Fibroblast of lung (primary cell): ENCODE data around the gene AZIN2.

ENCODE experiments used
- EZH2 ChIP-seq: IDR thresholded peaks from 2 replicates; pipeline ENCODE4 v1.5.1; 2012; ENCODE audit warnings: low read length, control low read depth, mild to moderate bottlenecking; ENCODE audit errors: missing control alignments
- TF ChIP-seq, protein P1 (sequence below), 2 donors: IDR thresholded peaks in 1 of 2; conservative IDR thresholded peaks in 1 of 2; 1 replicate in 1 of 2; 2 replicates in 1 of 2; pipeline ENCODE4 v1.5.1; 2011 to 2012; ENCODE audit warnings: low read length in 2 of 2, control low read depth in 1 of 2, inconsistent platforms in 1 of 2, low read depth in 1 of 2, mild to moderate bottlenecking in 1 of 2

DNA sequence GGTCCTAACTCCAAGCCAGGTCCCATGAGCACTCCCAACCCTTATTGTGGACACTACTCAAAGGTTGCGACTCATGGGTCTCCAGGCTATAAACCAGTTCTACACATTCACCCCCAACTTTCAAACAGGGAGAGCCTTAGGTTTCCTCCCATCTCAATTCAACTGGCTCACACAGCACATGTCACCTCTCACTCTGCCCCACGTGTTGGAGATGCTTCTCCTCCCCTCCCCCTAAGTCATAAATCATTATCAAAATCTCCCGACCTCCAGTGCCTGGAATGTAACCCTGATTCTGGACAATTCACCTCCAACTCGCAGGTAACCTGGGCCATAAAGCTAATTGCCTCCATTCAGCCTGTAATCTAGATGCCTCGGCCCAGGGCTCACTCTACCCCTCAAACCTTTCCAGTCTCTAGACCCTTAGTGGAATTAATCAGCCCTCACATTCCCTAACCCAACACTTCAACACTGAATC lies 44.9 kb upstream of the AZIN2 start:
- TF ChIP-seq EZH2, result no peak
- TF ChIP-seq, protein P1, sequence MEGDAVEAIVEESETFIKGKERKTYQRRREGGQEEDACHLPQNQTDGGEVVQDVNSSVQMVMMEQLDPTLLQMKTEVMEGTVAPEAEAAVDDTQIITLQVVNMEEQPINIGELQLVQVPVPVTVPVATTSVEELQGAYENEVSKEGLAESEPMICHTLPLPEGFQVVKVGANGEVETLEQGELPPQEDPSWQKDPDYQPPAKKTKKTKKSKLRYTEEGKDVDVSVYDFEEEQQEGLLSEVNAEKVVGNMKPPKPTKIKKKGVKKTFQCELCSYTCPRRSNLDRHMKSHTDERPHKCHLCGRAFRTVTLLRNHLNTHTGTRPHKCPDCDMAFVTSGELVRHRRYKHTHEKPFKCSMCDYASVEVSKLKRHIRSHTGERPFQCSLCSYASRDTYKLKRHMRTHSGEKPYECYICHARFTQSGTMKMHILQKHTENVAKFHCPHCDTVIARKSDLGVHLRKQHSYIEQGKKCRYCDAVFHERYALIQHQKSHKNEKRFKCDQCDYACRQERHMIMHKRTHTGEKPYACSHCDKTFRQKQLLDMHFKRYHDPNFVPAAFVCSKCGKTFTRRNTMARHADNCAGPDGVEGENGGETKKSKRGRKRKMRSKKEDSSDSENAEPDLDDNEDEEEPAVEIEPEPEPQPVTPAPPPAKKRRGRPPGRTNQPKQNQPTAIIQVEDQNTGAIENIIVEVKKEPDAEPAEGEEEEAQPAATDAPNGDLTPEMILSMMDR (conservative IDR thresholded peaks at IDR 0.05 in 1 of 2, IDR thresholded peaks at IDR 0.05 in 1 of 2; ENCODE audit: low read depth in 1 of 2, low read length in 2 of 2), result no peak
